AG09319 (cell line): ENCODE measurements around the gene HYOU1.
A peak's percentile ranks its signal among the peaks of the same experiment; 100 is the strongest.
"Not testable (repeated sequence)": the region's sequence is repeated elsewhere in the genome, so short reads cannot be mapped to it uniquely, and the experiment has no call there.

Experiments
- DNase-seq: peaks from one replicate; pipeline ENCODE4 v3.0.0-alpha.2; 2010; ENCODE audit warnings: low read depth; ENCODE audit errors: extremely low read depth
- CTCF ChIP-seq: IDR thresholded peaks from 2 replicates; pipeline ENCODE4 v1.5.1; 2011; ENCODE audit warnings: low read depth, mild to moderate bottlenecking, inconsistent platforms, low read length, moderate library complexity

HYOU1 gene

GRCh38 chr11:119021631-119022030 lies 35.4 kb downstream of the HYOU1 start:
- TF ChIP-seq CTCF, result no peak
- DNase-seq, result no peak

- no peak for TF ChIP-seq CTCF
- no peak for DNase-seq
These were observed 37.0 kb downstream of the HYOU1 start for GRCh38 chr11:119019996-119020395.

- peak; percentile 79 for DNase-seq
- TF ChIP-seq CTCF, result no peak
These were observed 38.7 kb downstream of the HYOU1 start, which contains the start of the genes RPS25 and TRAPPC4 for GRCh38 chr11:119018074-119018938. Gene RPS25 (minus strand): TSS chr11:119018343. CDS start chr11:119018284, 59 bp downstream. Gene TRAPPC4 (plus strand): TSS chr11:119018766. CDS start chr11:119018796, 30 bp downstream.

GRCh38 chr11:119017377-119017776 lies 39.6 kb downstream of the HYOU1 start:
- not testable (repeated sequence) for DNase-seq

GRCh38 chr11:119016216-119017009 lies 40.6 kb downstream of the HYOU1 start:
- DNase-seq, result no peak
- TF ChIP-seq CTCF, result no peak

- TF ChIP-seq CTCF, result no peak; the same call in 1 of the 2 replicates
- DNase-seq, result no peak
These were observed 41.9 kb downstream of the HYOU1 start for GRCh38 chr11:119015054-119015611.

- TF ChIP-seq CTCF, result no peak
- DNase-seq, result no peak
These were observed 42.6 kb downstream of the HYOU1 start for GRCh38 chr11:119014209-119014924.
